DND-41 (cell line): ENCODE measurements around the gene DOP1B.

Experiments
- ATAC-seq: fragments of 200-7000 bp; cut with Tn5 transposase; 3 replicates; pipeline ENCODE4 v1.9.1; 2021; ENCODE audit warnings: low read depth; ENCODE audit not compliant: insufficient read depth
- DNase-seq: peaks from one replicate; pipeline ENCODE4 v3.0.0-alpha.2; 2020
- H2AFZ ChIP-seq: 2 replicates; pipeline ENCODE4 v1.6.0; 2012; ENCODE audit warnings: low read depth, low read length
- H3K27ac ChIP-seq: 2 replicates; pipeline ENCODE4 v1.5.1; 2012; ENCODE audit warnings: low read length, inconsistent platforms
- H3K27me3 ChIP-seq: fragments of 200-600 bp; sonication (generic); 2 replicates; pipeline ENCODE4 v1.6.0; 2012; ENCODE audit warnings: low read length, mild to moderate bottlenecking, inconsistent platforms; ENCODE audit not compliant: insufficient read depth, poor library complexity
- H3K36me3 ChIP-seq: 2 replicates; pipeline ENCODE4 v1.5.1; 2012; ENCODE audit warnings: low read length, inconsistent platforms; ENCODE audit not compliant: insufficient read depth
- H3K4me1 ChIP-seq: 2 replicates; pipeline ENCODE4 v1.5.1; 2012; ENCODE audit warnings: mild to moderate bottlenecking, low read length; ENCODE audit not compliant: insufficient read depth
- H3K4me2 ChIP-seq: 2 replicates; pipeline ENCODE4 v1.6.0; 2012; ENCODE audit warnings: mild to moderate bottlenecking, moderate library complexity, low read length, inconsistent platforms; ENCODE audit not compliant: insufficient read depth
- H3K4me3 ChIP-seq, 2 experiments: fragments of 200-600 bp in 1 of 2; shearing (Covaris generic) in 1 of 2; 2 replicates each; pipeline ENCODE4 v1.5.1; 2012 to 2016; ENCODE audit warnings: inconsistent platforms in 2 of 2, low read length in 2 of 2, mild to moderate bottlenecking in 2 of 2, low read depth in 1 of 2, moderate library complexity in 1 of 2
- H3K79me2 ChIP-seq: 2 replicates; pipeline ENCODE4 v1.6.0; 2012; ENCODE audit warnings: low read length, inconsistent platforms; ENCODE audit not compliant: insufficient read depth
- H3K9ac ChIP-seq: 2 replicates; pipeline ENCODE4 v1.6.0; 2012; ENCODE audit warnings: low read depth, mild to moderate bottlenecking, inconsistent platforms, low read length, moderate library complexity
- H3K9me3 ChIP-seq: 2 replicates; pipeline ENCODE4 v1.5.1; 2012; ENCODE audit warnings: low read length, moderate library complexity, mild to moderate bottlenecking, inconsistent platforms; ENCODE audit not compliant: insufficient read depth, severe bottlenecking
- H4K20me1 ChIP-seq: 2 replicates; pipeline ENCODE4 v1.6.0; 2012; ENCODE audit warnings: low read length; ENCODE audit not compliant: insufficient read depth
- CTCF ChIP-seq: IDR thresholded peaks from 2 replicates; pipeline ENCODE4 v1.5.1; 2012; ENCODE audit warnings: borderline replicate concordance, low read length, moderate library complexity, mild to moderate bottlenecking; ENCODE audit not compliant: poor library complexity, severe bottlenecking; ENCODE audit errors: extremely low read depth
- EZH2 ChIP-seq: IDR thresholded peaks from 3 replicates; pipeline ENCODE4 v1.6.1; 2012; ENCODE audit warnings: borderline replicate concordance, low read depth, mild to moderate bottlenecking, moderate library complexity, low read length, inconsistent platforms; ENCODE audit not compliant: severe bottlenecking

The DOP1B gene

GRCh38 chr21:36122977-36123376 is 33.6 kb upstream of the DOP1B start:
- TF ChIP-seq CTCF (no peak), EZH2 (no peak)
- Histone ChIP-seq H3K27me3 (no peaks in the 10 kb centered on the region), H3K4me1 (no peaks in the 10 kb centered on the region; the same call in 1 of the 2 replicates), H2AFZ (no peak overlapping the region), H3K36me3 (no peaks in the 10 kb centered on the region), H3K9me3 (no peaks in the 10 kb centered on the region), H3K9ac (no peak overlapping the region), H4K20me1 (no peaks in the 10 kb centered on the region), H3K27ac (no peak overlapping the region), H3K4me3 (no peak overlapping the region), H3K79me2 (no peaks in the 10 kb centered on the region), H3K4me2 (no peak overlapping the region)
- ATAC-seq (no peak), DNase-seq (no peak)

DNA sequence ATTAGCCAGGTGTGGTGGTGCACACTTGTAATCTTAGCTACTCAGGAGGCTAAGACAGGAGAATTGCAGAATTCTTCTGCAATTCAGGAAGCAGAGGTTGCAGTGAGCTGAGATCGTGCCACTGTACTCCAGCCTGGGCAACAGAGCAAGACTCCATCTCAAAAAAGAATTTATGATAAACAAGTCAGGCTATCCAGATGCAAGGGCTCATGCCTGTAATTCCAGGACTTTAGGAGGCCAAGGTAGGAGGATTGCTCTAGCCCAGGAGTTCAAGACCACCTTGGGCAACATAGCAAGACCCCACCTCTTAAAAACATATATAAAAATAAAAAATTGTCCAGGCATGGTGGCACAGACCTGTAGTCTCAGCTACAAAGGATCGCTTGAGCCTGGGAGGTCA is 32.2 kb upstream of the DOP1B start:
- no peaks in the 10 kb centered on the region for H3K27me3 ChIP-seq
- no peaks in the 10 kb centered on the region; the same call in 1 of the 2 replicates for H3K4me1 ChIP-seq
- DNase-seq (no peak), ATAC-seq (no peak)
- H3K9ac ChIP-seq, result no peak overlapping the region
- TF ChIP-seq EZH2 (no peak), CTCF (no peak)
- H3K79me2 ChIP-seq, result no peaks in the 10 kb centered on the region
- no peaks in the 10 kb centered on the region for H3K9me3 ChIP-seq
- no peaks in the 10 kb centered on the region for H3K36me3 ChIP-seq
- H3K4me3 ChIP-seq, result no peak overlapping the region
- H2AFZ ChIP-seq, result no peak overlapping the region
- H4K20me1 ChIP-seq, result no peaks in the 10 kb centered on the region
- H3K4me2 ChIP-seq, result no peak overlapping the region
- H3K27ac ChIP-seq, result no peak overlapping the region

DNA sequence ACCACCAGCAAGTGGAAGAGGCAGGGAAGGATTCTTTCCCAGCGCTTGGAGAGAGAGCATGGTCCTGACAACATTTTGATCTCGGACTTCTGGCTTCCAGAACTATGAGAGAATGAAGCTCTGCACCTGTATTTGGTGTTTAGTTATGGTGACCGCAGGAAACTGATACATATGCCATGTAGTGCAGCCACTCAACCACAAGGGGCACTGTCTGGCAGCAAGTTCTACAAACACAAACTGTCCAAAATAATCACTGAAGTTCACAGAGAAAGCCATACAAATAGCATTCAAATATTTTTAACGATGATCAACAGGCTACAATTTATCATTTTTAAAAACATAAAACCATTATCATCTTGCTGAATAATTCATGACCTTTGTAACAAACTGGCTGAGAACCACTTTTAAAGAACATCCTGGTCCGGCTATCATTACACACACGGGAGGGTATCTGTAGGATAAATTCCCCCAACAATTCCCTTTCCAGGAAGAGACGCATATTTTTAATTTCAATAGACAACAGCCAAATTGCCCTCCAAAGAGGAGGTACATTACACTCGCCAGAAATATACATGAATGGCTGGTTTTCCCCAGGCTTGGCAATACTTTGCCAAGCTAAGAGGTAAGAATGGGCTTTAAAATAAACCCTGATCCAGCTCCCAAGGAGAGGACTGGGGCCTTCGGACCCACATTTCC is 31.0 kb upstream of the DOP1B start:
- Histone ChIP-seq H3K4me1 (peaks cover 4% of the 10 kb centered on the region), H3K79me2 (no peaks in the 10 kb centered on the region), H2AFZ (0 out of 2 replicates have a peak overlapping the region, but pooled peaks have one; percentile 4), H3K27me3 (no peaks in the 10 kb centered on the region), H3K27ac (no peak overlapping the region), H4K20me1 (no peaks in the 10 kb centered on the region), H3K9ac (no peak overlapping the region), H3K9me3 (no peaks in the 10 kb centered on the region), H3K4me3 (no peak overlapping the region), H3K36me3 (no peaks in the 10 kb centered on the region), H3K4me2 (no peak overlapping the region; the same call in 1 of the 2 replicates)
- TF ChIP-seq CTCF, result peak; percentile 96
- no peak for TF ChIP-seq EZH2
- DNase-seq, result peak; percentile 66
- peak; percentile 37; the same call in 1 of the 3 replicates for ATAC-seq
